Measurements from ENCODE around the gene LYSET. TPM values are rescaled to one million over a fixed set of nuclear protein-coding genes. Genes with fewer than 3 reads are reported as not detected.
"Not testable (repeated sequence)": the region's sequence is repeated elsewhere in the genome, so short reads cannot be mapped to it uniquely, and the experiment has no call there.

The LYSET gene
- total RNA-seq, 1 experiment from 2014 or later = 35.7 TPM

DNA sequence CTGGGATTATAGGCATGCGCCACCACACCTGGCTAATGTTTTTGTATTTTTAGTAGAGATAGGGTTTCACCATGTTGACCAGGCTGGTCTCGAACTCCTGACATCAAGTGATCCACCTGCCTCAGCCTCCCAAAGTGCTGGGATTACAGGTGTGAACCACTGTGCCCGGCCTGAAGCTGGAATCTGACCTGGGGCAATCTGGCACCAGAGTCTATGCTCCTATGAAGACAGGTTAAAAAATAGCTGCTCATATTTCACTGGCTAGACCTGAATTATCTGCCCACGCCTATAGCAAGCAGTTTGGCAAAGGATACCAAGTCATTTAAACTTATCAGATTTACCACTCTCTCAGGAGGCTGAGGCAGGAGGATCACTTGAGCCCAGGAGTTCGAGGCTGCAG, 10.4 kb upstream of the LYSET start:
- H3K79me2 ChIP-seq (ENCODE audit: low read length); H2AFZ ChIP-seq (ENCODE audit: low read length); H3K36me3 ChIP-seq (ENCODE audit: insufficient read depth, low read length); H4K20me1 ChIP-seq (ENCODE audit: insufficient read depth, low read depth, low read length); H3K9me2 ChIP-seq (replicated peaks; ENCODE audit: insufficient read depth, low read length); H3K4me2 ChIP-seq (ENCODE audit: low read depth, low read length, poor library complexity, severe bottlenecking); H3K27me3 ChIP-seq (ENCODE audit: low read length); DNase-seq; H3K27ac ChIP-seq (ENCODE audit: low read length); H3K4me1 ChIP-seq (ENCODE audit: low read length); H3K9ac ChIP-seq (ENCODE audit: low read length); H3K9me3 ChIP-seq (ENCODE audit: low read length); H3K4me3 ChIP-seq (ENCODE audit: low read length): not testable (repeated sequence)

DNA sequence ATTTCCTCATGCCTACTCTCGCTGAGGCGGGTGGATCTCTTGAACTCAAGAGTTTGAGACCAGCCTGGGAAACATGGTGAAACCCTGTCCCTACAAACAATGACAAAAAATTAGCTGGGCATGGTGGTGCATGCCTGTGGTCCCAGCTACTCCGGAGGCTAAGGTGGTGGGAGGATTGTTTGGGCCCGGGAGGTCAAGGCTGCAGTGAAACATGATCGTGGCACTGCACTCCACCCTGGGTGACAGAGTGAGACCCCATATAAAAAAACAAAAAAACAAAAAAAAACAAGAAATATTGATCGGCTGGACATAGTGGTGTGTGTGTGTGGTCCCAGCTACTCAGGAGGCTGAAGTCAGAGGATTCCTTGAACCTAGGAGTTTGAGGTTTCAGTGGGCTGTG, 9.6 kb upstream of the LYSET start:
- H3K79me2 ChIP-seq (ENCODE audit: low read length) = no peaks in the 10 kb centered on the region
- H3K4me1 ChIP-seq (ENCODE audit: low read length) = peaks cover 3% of the 10 kb centered on the region
- no peak overlapping the region for H3K9ac ChIP-seq (ENCODE audit: low read length)
- H3K27ac ChIP-seq (ENCODE audit: low read length) = no peak overlapping the region
- H3K4me3 ChIP-seq (ENCODE audit: low read length) = no peak overlapping the region
- H3K36me3 ChIP-seq (ENCODE audit: insufficient read depth, low read length) = no peaks in the 10 kb centered on the region
- no peak overlapping the region for H3K4me2 ChIP-seq (ENCODE audit: low read depth, low read length, poor library complexity, severe bottlenecking)
- DNase-seq = peak; percentile 26
- H3K27me3 ChIP-seq (ENCODE audit: low read length) = no peaks in the 10 kb centered on the region
- no peak overlapping the region for H2AFZ ChIP-seq (ENCODE audit: low read length)
- H3K9me3 ChIP-seq (ENCODE audit: low read length) = no peaks in the 10 kb centered on the region
- H4K20me1 ChIP-seq (ENCODE audit: insufficient read depth, low read depth, low read length) = no peaks in the 10 kb centered on the region
- no peaks in the 10 kb centered on the region for H3K9me2 ChIP-seq (replicated peaks; ENCODE audit: insufficient read depth, low read length)

DNA sequence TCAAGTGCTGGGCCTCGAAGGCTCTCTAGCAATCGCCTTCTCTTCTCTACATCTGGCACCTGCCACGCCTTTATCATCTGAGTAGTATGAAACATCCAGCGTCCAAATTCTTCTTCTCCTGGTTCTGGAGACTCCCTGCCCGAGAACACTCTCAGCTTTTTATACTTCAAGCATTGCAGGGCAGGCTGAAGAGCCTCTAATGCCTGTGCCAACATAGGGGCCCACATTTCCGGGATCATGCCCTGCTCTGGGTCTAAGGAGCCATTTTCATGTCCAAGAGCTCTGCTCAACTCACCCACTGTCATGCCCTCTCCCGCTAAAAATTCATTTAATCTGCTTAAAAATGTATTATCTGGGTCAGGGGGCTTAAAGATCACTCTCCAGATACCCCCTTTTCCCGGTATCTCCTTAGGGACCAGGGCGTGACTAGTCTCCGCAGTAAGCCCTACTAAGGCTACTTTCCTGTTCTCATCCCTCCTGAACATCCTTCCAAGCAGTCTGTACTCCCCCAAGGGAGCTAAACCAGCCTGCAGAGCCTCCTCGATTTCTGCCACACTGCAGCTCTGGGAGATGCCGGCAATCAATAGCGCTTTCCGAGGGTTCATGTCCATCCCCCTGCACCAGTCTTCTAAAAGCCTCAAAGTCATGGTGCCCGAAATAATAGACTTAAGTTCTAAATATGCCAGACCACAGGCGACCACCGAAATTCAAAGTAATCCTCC, 1.4 kb upstream of the LYSET start:
- H3K9me2 ChIP-seq (replicated peaks; ENCODE audit: insufficient read depth, low read length) = no peaks in the 10 kb centered on the region
- 0 out of 2 replicates have a peak overlapping the region, but pooled peaks have one; percentile 72 for H2AFZ ChIP-seq (ENCODE audit: low read length)
- H3K4me2 ChIP-seq (ENCODE audit: low read depth, low read length, poor library complexity, severe bottlenecking) = peak overlapping the region; percentile 93
- H3K9me3 ChIP-seq (ENCODE audit: low read length) = no peaks in the 10 kb centered on the region
- peaks cover 57% of the 10 kb centered on the region for H3K79me2 ChIP-seq (ENCODE audit: low read length)
- H3K9ac ChIP-seq (ENCODE audit: low read length) = peak overlapping the region; percentile 94
- H3K4me1 ChIP-seq (ENCODE audit: low read length) = peaks cover 31% of the 10 kb centered on the region
- H3K4me3 ChIP-seq (ENCODE audit: low read length) = peak overlapping the region; percentile 98
- peaks cover 38% of the 10 kb centered on the region; the same call in 1 of the 2 replicates for H3K36me3 ChIP-seq (ENCODE audit: insufficient read depth, low read length)
- peak overlapping the region; percentile 68 for H3K27ac ChIP-seq (ENCODE audit: low read length)
- no peak for DNase-seq
- H4K20me1 ChIP-seq (ENCODE audit: insufficient read depth, low read depth, low read length) = peaks cover 27% of the 10 kb centered on the region
- no peaks in the 10 kb centered on the region for H3K27me3 ChIP-seq (ENCODE audit: low read length)

DNA sequence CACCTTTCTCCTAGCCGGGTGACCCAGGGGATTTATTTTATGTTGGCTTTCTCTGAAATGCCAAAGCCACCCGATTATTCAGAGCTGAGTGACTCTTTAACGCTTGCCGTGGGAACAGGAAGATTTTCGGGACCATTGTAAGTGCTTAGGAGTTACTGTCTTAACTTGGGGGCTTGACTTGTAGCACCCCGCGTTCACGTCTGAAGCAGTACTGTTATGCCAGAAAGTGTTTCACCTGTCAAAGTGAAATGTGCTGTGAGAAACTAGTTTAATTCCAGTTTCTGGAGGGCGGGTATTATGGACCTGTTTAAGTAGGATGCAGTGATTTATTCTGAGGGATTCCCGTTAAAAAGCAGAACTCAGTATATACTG, 218 bp downstream of the LYSET start:
- H3K4me3 ChIP-seq (ENCODE audit: low read length) = peak overlapping the region; percentile 98
- DNase-seq = peak; percentile 68

DNA sequence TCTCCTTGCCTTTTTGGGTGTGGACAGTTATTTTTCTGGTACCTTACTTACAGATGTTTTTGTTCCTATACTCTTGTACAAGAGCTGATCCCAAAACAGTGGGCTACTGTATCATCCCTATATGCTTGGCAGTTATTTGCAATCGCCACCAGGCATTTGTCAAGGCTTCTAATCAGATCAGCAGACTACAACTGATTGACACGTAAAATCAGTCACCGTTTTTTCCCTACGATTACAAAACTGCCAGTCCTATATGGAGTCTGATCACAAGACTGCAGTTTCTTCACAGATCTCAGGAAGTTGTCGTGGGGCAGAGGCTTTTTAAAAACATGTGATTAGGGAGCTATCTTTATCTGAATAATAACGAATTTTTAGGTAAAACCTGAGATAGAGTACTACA, 1.3 kb downstream of the LYSET start:
- Histone ChIP-seq H4K20me1 (ENCODE audit: insufficient read depth, low read depth, low read length) (peaks cover 27% of the 10 kb centered on the region), H3K9ac (ENCODE audit: low read length) (peak overlapping the region; percentile 94), H3K4me2 (ENCODE audit: low read depth, low read length, poor library complexity, severe bottlenecking) (peak overlapping the region; percentile 96), H2AFZ (ENCODE audit: low read length) (no peak overlapping the region), H3K36me3 (ENCODE audit: insufficient read depth, low read length) (peaks cover 43% of the 10 kb centered on the region; the same call in 1 of the 2 replicates), H3K27ac (ENCODE audit: low read length) (no peak overlapping the region), H3K27me3 (ENCODE audit: low read length) (no peaks in the 10 kb centered on the region), H3K4me1 (ENCODE audit: low read length) (peaks cover 28% of the 10 kb centered on the region), H3K79me2 (ENCODE audit: low read length) (peaks cover 76% of the 10 kb centered on the region), H3K9me2 (replicated peaks; ENCODE audit: insufficient read depth, low read length) (no peaks in the 10 kb centered on the region), H3K9me3 (ENCODE audit: low read length) (no peaks in the 10 kb centered on the region), H3K4me3 (ENCODE audit: low read length) (peak overlapping the region; percentile 98)
- DNase-seq = no peak

More for the DNA sequence above, 218 bp downstream of the LYSET start:
- Histone ChIP-seq H3K27me3 (ENCODE audit: low read length) (no peaks in the 10 kb centered on the region), H3K9me3 (ENCODE audit: low read length) (no peaks in the 10 kb centered on the region), H3K9me2 (replicated peaks; ENCODE audit: insufficient read depth, low read length) (no peaks in the 10 kb centered on the region), H2AFZ (ENCODE audit: low read length) (peak overlapping the region; percentile 65; the same call in 1 of the 2 replicates), H3K27ac (ENCODE audit: low read length) (peak overlapping the region; percentile 81), H4K20me1 (ENCODE audit: insufficient read depth, low read depth, low read length) (peaks cover 27% of the 10 kb centered on the region), H3K4me2 (ENCODE audit: low read depth, low read length, poor library complexity, severe bottlenecking) (peak overlapping the region; percentile 96), H3K79me2 (ENCODE audit: low read length) (peaks cover 71% of the 10 kb centered on the region), H3K4me1 (ENCODE audit: low read length) (peaks cover 30% of the 10 kb centered on the region), H3K9ac (ENCODE audit: low read length) (peak overlapping the region; percentile 94), H3K36me3 (ENCODE audit: insufficient read depth, low read length) (peaks cover 43% of the 10 kb centered on the region; the same call in 1 of the 2 replicates)

DNA sequence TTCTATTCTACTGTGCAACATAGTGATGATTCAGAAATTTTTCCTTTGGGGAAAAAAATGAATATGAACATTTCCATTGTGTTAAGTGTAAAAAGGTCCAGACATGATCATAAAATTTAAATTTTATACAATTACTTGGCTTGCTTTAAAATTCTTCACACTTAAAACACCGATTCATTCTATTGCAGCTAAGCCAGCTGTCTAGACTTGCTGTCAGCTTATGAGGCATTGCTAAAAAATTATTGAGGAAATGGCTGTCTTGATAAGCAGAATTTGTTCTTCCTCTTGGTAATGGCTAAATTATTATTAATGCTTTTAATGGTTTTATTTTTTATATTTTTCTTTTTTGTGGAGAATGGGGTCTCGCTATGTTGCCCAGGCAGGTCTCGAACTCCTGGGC, 1.8 kb downstream of the LYSET start:
- Histone ChIP-seq H3K27me3 (ENCODE audit: low read length) (no peaks in the 10 kb centered on the region), H3K9me2 (replicated peaks; ENCODE audit: insufficient read depth, low read length) (no peaks in the 10 kb centered on the region), H3K36me3 (ENCODE audit: insufficient read depth, low read length) (peaks cover 39% of the 10 kb centered on the region; the same call in 1 of the 2 replicates), H3K9ac (ENCODE audit: low read length) (no peak overlapping the region), H4K20me1 (ENCODE audit: insufficient read depth, low read depth, low read length) (peaks cover 24% of the 10 kb centered on the region), H3K79me2 (ENCODE audit: low read length) (peaks cover 80% of the 10 kb centered on the region), H3K27ac (ENCODE audit: low read length) (no peak overlapping the region), H3K4me1 (ENCODE audit: low read length) (peaks cover 28% of the 10 kb centered on the region), H3K9me3 (ENCODE audit: low read length) (no peaks in the 10 kb centered on the region), H3K4me3 (ENCODE audit: low read length) (peak overlapping the region; percentile 98; the same call in 1 of the 2 replicates), H2AFZ (ENCODE audit: low read length) (no peak overlapping the region), H3K4me2 (ENCODE audit: low read depth, low read length, poor library complexity, severe bottlenecking) (peak overlapping the region; percentile 96)
- DNase-seq = no peak

DNA sequence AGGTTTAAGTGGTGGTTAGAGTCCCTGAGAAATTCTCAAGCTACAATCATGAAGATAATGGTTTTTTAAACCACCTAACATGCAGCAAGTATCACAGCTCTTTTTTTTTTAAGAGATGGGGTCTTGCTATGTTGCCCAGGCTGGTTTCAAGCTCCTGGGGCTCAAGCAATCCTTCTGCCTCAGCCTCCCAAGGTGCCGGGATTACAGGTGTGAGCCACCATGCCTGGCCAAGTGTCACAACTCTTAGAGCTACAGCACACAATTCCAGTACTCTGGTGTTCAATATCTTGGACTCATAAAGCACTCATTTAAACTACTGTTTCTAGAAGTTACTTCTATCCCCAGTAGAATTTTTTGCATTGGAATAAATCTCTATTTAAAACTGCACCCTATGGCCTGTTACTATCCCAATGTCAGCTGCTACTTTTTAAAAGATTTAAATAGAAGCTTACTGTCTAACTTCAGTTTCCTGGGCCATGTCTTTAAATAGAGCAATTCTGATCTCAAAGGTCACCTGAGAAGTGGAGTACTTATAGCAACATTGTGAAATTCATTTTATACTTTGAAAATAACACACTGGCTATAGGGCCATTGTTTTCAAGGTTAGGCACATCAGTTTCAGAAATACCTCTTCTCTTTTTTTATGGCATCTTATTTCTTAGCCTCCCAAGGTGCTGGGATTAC, 10.3 kb downstream of the LYSET start:
- Histone ChIP-seq H2AFZ (ENCODE audit: low read length) (no peak overlapping the region), H3K79me2 (ENCODE audit: low read length) (peaks cover 30% of the 10 kb centered on the region), H3K4me1 (ENCODE audit: low read length) (no peaks in the 10 kb centered on the region), H3K9me3 (ENCODE audit: low read length) (no peaks in the 10 kb centered on the region), H3K9me2 (replicated peaks; ENCODE audit: insufficient read depth, low read length) (no peaks in the 10 kb centered on the region), H4K20me1 (ENCODE audit: insufficient read depth, low read depth, low read length) (no peaks in the 10 kb centered on the region), H3K27me3 (ENCODE audit: low read length) (no peaks in the 10 kb centered on the region), H3K27ac (ENCODE audit: low read length) (no peak overlapping the region), H3K9ac (ENCODE audit: low read length) (no peak overlapping the region), H3K4me3 (ENCODE audit: low read length) (no peak overlapping the region), H3K36me3 (ENCODE audit: insufficient read depth, low read length) (no peaks in the 10 kb centered on the region; the same call in 1 of the 2 replicates), H3K4me2 (ENCODE audit: low read depth, low read length, poor library complexity, severe bottlenecking) (no peak overlapping the region)
- DNase-seq = no peak

DNA sequence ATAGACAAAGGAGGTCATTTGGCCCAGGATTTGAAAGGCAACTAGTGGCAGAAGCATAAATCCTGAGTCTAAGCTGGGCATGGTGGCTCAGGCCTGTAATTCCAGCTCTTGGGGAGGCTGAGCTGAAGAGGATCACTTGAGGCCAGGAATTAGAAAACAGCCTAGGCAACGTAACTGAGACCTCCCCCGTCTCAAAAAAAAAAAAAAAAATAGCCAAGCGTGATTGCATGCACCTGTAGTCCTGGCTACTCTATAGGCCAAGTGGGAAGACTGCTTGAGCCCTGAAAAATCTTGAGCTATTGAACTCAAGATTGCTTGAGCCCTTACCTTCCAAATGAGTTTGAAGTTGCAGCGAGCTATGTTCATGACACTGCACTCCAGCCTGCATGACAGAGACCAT, 13.9 kb downstream of the LYSET start:
- Histone ChIP-seq H3K4me3 (ENCODE audit: low read length) (no peak overlapping the region), H3K79me2 (ENCODE audit: low read length) (peaks cover 49% of the 10 kb centered on the region), H2AFZ (ENCODE audit: low read length) (no peak overlapping the region), H3K9me3 (ENCODE audit: low read length) (no peaks in the 10 kb centered on the region), H4K20me1 (ENCODE audit: insufficient read depth, low read depth, low read length) (no peaks in the 10 kb centered on the region), H3K36me3 (ENCODE audit: insufficient read depth, low read length) (peaks cover 13% of the 10 kb centered on the region; the same call in 1 of the 2 replicates), H3K4me1 (ENCODE audit: low read length) (peaks cover 3% of the 10 kb centered on the region; the same call in 1 of the 2 replicates), H3K27me3 (ENCODE audit: low read length) (no peaks in the 10 kb centered on the region), H3K4me2 (ENCODE audit: low read depth, low read length, poor library complexity, severe bottlenecking) (no peak overlapping the region), H3K9ac (ENCODE audit: low read length) (no peak overlapping the region), H3K9me2 (replicated peaks; ENCODE audit: insufficient read depth, low read length) (no peaks in the 10 kb centered on the region), H3K27ac (ENCODE audit: low read length) (no peak overlapping the region)
- DNase-seq = no peak

Data from Karpas-422 (cell line).